GM21423 (cell line): Measurements from ENCODE around the gene COL13A1.

Experiments used
- ATAC-seq: cut with Tn5 transposase; IDR thresholded peaks from one replicate; pipeline ENCODE4 v1.9.1; 2021; ENCODE audit warnings: mild to moderate bottlenecking, moderate library complexity; ENCODE audit not compliant: unreplicated experiment

COL13A1 gene

GRCh38 chr10:69884024-69884367 lies 82.3 kb downstream of the COL13A1 start:
- no peak for ATAC-seq

- ATAC-seq, result no peak
Observed at GRCh38 chr10:69884686-69885085, 83.0 kb downstream of the COL13A1 start.

GRCh38 chr10:69885379-69886013 lies 83.8 kb downstream of the COL13A1 start:
- ATAC-seq, result no peak

GRCh38 chr10:69888882-69889584 lies 87.3 kb downstream of the COL13A1 start:
- ATAC-seq, result no peak

- no peak for ATAC-seq
Observed at GRCh38 chr10:69890065-69890847, 88.5 kb downstream of the COL13A1 start.

- ATAC-seq, result no peak
Observed at GRCh38 chr10:69891057-69891617, 89.4 kb downstream of the COL13A1 start.

GRCh38 chr10:69892406-69892805 lies 90.7 kb downstream of the COL13A1 start:
- ATAC-seq, result no peak

GRCh38 chr10:69892816-69893215 lies 91.1 kb downstream of the COL13A1 start:
- ATAC-seq, result no peak

- no peak for ATAC-seq
Observed at GRCh38 chr10:69893271-69893900, 91.7 kb downstream of the COL13A1 start.

- no peak for ATAC-seq
Observed at GRCh38 chr10:69894156-69894555, 92.5 kb downstream of the COL13A1 start.

- ATAC-seq, result no peak
Observed at GRCh38 chr10:69895759-69896158, 94.1 kb downstream of the COL13A1 start.

GRCh38 chr10:69896606-69897231 lies 95.0 kb downstream of the COL13A1 start:
- ATAC-seq, result no peak

- ATAC-seq, result no peak
Observed at GRCh38 chr10:69897432-69897831, 95.7 kb downstream of the COL13A1 start.

GRCh38 chr10:69897999-69898398 lies 96.3 kb downstream of the COL13A1 start:
- no peak for ATAC-seq

- ATAC-seq, result no peak
Observed at GRCh38 chr10:69898524-69898923, 96.8 kb downstream of the COL13A1 start.

- no peak for ATAC-seq
Observed at GRCh38 chr10:69898941-69899340, 97.2 kb downstream of the COL13A1 start.

- ATAC-seq, result no peak
Observed at GRCh38 chr10:69899727-69900595, 98.3 kb downstream of the COL13A1 start.

- no peak for ATAC-seq
Observed at GRCh38 chr10:69901022-69901421, 99.3 kb downstream of the COL13A1 start.

GRCh38 chr10:69901628-69902505 lies 100.2 kb downstream of the COL13A1 start:
- no peak for ATAC-seq
